Measurements from ENCODE around the gene TMEM14A. TPM values are rescaled to one million over a fixed set of nuclear protein-coding genes. Genes with fewer than 3 reads are reported as not detected.
"Not testable (repeated sequence)": the region's sequence is repeated elsewhere in the genome, so short reads cannot be mapped to it uniquely, and the experiment has no call there.

TMEM14A gene
- total RNA-seq, 1 experiment from 2014 or later, result 26.9 TPM

GRCh38 chr6:52657870-52658269 is 13.0 kb upstream of the TMEM14A start:
- DNase-seq (ENCODE audit: low spot score), result no peak

DNA sequence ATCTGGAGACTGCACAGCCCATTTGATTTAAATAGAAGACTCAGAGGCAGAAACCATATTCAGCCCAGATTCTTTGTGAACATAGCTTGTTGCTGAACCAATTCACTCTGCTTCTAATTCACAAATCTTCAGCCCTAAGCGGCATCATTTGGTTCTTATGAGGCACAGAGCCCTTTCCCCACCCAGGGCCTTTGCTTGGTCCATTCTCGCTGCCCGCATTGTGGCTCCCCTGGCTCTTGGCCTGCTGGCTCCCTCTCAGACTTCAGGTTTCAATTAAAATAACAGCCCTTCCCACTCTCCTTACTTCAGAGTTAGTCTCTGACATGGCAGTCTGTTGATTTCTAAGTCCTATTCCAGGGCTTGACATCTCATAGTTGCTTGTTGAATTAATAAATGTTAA is 9.4 kb upstream of the TMEM14A start:
- DNase-seq (ENCODE audit: low spot score), result no peak

DNA sequence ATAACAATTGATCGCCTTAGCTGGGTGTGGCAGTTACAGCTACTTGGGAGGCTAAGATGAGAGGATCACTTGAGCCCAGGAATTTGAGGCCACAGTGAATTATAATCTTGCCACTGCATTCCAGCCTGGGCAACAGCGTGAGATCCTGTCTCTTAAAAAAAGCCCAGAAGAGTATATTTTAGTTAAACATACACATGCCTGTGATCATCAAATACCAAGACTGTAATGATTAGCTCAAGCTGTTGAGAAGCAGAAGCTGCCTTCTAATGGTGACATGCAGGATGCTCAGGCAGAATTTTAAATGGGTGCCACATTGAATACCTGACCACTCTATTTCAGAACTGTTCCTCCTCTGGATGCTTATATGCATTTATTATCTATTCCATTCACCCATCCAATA is 8.9 kb upstream of the TMEM14A start:
- no peak for DNase-seq (ENCODE audit: low spot score)

DNA sequence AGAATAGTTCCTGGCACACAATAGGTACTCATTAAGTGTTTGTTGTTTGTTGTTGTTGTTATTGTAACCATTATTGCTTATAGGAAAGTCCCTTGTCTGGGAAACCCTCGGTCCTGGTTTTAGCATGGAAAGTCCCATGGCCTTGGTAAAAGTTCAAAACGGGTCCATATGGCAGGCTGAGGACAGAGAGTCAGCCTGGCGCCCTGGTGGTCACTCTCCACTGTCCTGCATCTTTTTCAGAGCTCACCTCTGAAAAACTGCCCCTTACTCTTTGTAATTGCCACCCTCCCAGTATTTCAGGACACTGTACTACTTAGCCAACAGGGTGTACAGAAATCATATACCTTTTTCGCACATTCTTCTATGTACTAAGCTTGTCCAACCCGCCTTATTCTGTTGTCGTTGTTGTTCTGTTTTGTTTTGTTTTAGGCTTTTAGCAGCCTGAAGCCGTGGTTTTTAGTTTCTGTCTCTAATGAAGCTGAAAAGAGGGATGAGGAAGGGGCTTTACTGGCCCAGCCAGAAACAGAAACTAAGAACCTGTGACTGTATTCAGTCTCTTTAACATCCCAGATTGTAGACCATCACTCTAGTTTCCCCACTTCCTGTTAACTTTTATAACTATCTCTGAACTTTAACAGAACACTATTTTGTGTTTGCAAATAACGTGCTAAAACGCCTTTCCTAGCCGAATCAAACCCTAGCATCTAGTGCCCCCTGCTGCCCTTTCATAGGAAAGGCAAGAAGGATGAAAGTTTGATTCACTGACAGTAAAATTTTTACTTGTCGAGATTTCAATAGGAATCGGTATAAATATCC is 7.6 kb upstream of the TMEM14A start:
- peak; percentile 83 for DNase-seq (ENCODE audit: low spot score)

GRCh38 chr6:52663936-52664185 is 7.1 kb upstream of the TMEM14A start:
- DNase-seq (ENCODE audit: low spot score), result no peak

GRCh38 chr6:52664186-52664990 is 6.5 kb upstream of the TMEM14A start:
- peak; percentile 96 for DNase-seq (ENCODE audit: low spot score)

DNA sequence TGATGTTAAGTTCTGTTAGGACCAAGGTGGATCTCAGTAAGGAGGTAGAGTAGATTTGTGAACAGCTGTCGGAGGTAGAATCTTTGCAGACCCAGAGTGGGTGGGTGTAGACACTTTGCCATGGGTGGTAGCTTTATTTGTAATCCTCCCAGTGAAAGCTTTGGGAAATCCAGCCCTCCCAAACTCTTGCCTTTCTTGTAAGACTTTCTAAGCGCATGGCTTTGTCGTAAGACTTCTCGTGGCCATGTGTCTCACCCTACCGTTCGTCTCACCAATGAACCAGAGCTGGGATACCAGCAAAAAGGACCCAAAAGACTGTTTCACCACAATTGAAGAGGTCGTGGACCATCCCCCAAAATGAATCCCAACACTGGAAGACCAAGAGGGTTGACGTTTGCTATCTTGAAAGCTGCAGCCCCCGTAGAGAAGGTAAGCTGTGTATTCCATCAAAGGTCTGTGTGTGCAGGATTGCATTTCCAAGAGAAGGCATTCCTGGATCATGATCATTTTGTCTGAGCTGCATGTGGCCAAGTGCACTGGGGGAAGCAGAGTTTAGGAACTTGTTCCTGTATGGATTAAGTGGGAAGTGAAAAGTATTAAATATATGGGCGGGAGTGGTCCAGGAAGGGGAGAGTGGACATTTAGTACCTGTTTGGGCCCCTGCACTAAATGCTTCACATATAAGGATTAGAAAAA is 5.8 kb upstream of the TMEM14A start:
- no peak for DNase-seq (ENCODE audit: low spot score)

DNA sequence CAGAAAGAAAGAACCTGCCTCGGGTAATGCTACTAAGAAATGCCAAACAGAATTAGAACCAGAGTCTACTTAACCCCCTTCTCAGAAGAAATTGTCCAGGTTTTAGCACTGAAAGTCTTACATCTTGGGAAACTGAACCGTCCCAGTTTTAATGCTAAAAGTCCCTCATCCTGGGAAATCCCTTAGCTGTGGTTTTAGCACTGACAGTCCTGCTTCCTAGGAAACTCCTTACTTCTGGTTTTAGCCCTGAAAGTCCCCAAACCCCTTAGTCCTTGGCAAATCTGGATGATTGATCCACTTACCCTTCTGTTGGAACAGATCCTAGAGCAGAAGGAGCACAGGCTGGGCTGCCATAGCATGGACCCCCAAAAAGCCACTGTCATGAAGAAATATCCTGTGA is 4.8 kb upstream of the TMEM14A start:
- DNase-seq (ENCODE audit: low spot score), result no peak

DNA sequence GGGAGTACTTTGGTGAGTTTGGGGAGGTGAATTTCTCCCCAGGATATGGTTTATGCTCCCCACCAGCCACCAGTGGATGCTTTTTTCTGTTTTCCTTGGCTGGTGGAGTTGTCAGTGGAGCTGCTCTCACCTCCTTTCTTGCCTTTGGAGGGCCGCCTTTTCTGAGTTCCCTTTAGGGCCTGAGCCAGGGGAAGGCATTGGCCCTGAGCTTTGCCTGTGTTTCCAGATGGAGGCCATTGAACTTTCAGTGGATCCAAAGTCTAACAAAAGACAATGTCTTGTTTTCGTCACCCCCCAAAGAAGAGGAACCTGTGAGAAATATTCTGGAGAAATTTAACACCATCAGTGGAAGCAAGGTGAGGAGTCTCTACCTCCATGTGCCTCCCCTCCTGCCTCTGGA is 4.4 kb upstream of the TMEM14A start:
- no peak for DNase-seq (ENCODE audit: low spot score)

DNA sequence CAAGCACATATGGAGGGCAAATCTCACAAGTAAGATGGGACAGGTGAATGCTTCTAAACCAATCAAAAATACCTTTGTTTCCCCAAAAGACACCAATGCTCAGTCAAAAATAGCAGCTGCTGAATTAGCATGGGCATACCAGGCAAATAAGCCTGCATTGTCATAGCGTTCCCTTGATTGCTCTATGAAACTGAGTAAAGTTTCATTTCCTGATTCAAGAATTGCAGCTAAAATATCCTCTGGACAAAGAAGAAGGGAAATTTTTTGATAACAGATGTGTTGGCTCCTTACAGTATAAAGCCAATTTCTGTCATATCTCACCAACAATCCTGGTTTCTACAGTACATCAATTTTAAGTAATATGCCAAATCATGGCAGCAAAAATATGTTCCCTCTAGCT is 3.3 kb upstream of the TMEM14A start:
- no peak for DNase-seq (ENCODE audit: low spot score)

- peak; percentile 15 for DNase-seq (ENCODE audit: low spot score)
Observed at GRCh38 chr6:52671676-52672075, 763 bp downstream of the TMEM14A start.

- peak; percentile 61 for DNase-seq (ENCODE audit: low spot score)
Observed at GRCh38 chr6:52672412-52673025, 1.6 kb downstream of the TMEM14A start.

DNA sequence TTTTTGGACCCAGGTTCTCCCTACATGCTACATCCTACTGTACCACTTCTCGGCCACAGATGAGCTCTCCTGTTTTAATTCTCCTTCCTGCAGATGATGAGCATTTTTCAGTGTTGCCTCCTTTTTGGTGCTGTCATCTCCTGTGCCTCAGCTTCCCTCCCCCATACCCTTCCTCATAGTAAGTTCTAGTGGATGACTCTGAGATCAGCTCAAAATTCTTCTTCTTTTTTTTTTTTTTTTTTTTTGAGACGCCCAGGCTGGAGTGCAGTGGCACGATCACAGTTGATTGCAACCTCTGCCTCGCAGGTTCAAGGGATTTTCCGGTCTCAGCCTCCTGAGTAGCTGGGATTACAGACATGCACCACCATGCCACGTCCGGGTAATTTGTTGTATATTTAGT is 3.8 kb downstream of the TMEM14A start:
- no peak for DNase-seq (ENCODE audit: low spot score)

GRCh38 chr6:52675372-52675771 is 4.5 kb downstream of the TMEM14A start:
- no peak for DNase-seq (ENCODE audit: low spot score)

DNA sequence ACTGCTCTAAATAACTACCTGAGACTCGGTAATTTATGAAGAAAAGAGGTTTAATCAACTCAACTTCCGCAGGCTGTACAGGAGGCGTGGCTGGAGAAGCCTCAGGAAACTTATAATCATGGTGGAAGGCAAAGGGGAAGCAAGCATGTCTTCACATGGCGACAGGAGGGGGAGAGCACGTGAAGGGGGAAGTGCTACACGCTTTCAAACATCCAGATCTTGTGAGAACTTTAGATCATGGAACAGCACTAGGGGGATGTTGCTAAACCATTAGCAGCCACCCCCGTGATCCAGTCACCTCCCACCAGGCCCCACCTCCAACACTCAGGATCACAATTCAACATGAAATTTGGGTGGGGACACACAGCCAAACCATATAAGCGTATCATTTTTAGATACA is 5.7 kb downstream of the TMEM14A start:
- DNase-seq (ENCODE audit: low spot score), result not testable (repeated sequence)

GRCh38 chr6:52681416-52681815 is 10.5 kb downstream of the TMEM14A start:
- DNase-seq (ENCODE audit: low spot score), result no peak

GRCh38 chr6:52686878-52687699 is 16.2 kb downstream of the TMEM14A start:
- no peak for DNase-seq (ENCODE audit: low spot score)

DNA sequence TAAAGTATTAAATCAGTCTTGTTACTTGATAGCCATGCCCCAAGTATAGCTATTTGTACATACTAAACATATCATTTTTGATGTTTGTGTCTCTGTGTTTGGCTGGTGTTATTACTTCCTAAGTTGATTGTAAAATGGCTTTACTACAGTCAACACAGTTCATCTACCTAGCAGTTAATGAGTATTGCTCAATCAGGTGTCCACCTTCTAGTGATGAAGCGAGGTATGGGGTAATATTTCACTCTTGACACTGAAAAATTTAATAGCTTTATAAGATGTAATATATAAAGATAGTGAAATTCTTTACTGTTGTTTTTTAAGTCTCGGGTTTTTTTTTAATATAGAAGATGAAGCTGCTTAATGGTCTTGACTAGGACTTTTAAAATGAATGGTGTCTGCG is 18.9 kb downstream of the TMEM14A start:
- no peak for DNase-seq (ENCODE audit: low spot score)

- DNase-seq (ENCODE audit: low spot score), result no peak
Observed at GRCh38 chr6:52691718-52692117, 20.8 kb downstream of the TMEM14A start.

DNA sequence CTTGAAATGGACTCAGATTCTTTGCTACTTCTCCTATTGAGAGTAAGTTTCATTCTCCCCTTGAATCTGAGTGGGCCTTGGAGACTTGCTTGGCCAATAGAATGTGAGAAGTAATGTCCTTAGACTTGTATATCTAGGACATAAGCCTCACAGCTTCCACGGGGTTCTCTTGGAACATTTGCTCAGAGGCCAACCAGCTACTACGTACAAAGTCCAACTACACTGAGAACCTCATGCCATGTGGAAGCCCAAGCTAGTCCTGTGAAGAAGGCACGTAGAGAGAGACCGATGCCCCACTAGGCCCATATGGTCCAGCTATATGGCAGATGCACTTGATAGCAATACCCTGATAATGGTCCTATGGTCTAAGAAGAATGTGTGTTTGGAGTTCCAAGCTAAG is 22.9 kb downstream of the TMEM14A start:
- DNase-seq (ENCODE audit: low spot score), result no peak

DNA sequence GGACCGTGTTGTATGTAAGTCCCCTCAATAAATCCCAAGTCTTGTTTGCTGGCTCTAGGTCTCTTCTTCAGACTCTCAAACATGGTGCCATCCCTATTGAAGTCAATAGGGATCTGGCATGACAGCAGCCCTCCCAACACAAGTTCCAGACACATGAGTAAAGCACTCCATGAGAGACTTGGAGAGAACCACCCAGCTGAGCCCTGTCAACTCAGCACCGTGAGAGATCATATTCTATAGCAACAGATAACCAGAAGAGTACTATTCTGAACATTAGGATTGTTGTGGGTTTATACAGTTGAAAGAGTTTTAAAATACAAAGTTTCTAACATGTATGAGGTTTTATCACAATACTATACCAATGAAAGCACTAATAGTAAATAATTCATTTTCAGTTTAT is 23.5 kb downstream of the TMEM14A start:
- DNase-seq (ENCODE audit: low spot score), result no peak

All from HT-29 (cell line).